ENCODE results near the gene NOX3. TPM values are rescaled to one million over a fixed set of nuclear protein-coding genes. Genes with fewer than 3 reads are reported as not detected.

Gene NOX3
- total and polyA plus RNA-seq, 2 donors (not counting 3 experiments of a cell fraction or from before 2014, with no cell fraction given) = not detected

DNA sequence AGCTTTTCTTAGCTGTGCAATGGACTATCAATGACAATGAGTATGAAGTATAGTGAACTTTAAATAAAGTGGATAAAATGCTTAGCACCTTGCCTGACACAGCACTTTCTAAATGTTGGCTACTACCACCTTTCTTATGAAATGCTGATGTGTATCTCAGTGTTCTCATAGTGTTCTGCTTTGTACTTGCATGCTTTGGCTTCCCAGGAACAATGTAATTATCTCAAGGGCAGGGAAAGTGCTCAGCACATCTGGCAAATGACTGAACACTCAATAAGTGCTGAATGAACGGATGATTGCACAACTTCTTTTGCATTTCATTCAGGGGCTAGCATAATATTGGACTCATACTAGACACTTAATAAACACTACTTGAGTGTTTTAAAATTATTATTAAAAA is 28.2 kb upstream of the NOX3 start:
- dilution Hi-C loops (cut with MboI; ENCODE audit: extremely low pct_ligation_motif_present, low sequenced_read_pairs) = no loop called here
- H3K4me1 ChIP-seq (ENCODE audit: control insufficient read depth, extremely low read depth, insufficient read depth, low read length) = no peaks in the 10 kb centered on the region
- ChIA-PET CTCF (no interaction called here), POLR2A (no interaction called here)
- no peak for FAIRE-seq
- no peaks in the 10 kb centered on the region for H3K9me3 ChIP-seq (replicated peaks; ENCODE audit: control insufficient read depth, insufficient read depth, low read length)
- BruUV-seq (replicated peaks) = no TSS peak
- H4K20me1 ChIP-seq (replicated peaks; ENCODE audit: control insufficient read depth, extremely low read depth, insufficient read depth, low read length) = no peaks in the 10 kb centered on the region
- no peak overlapping the region for H3K4me3 ChIP-seq (replicated peaks in 1 of 3; ENCODE audit: insufficient read depth in 1 of 3, low read depth in 1 of 3, low read length in 3 of 3)
- TF ChIP-seq JUN (IDR thresholded peaks at IDR 0.05; ENCODE audit: borderline replicate concordance, insufficient read depth, insufficient read length, low read depth) (no peak), POLR2A (IDR thresholded peaks at IDR 0.05; ENCODE audit: low read depth, low read length) (no peak), POLR2AphosphoS5 (IDR thresholded peaks at IDR 0.05; ENCODE audit: insufficient read depth, low read depth, low read length) (no peak), FOS (IDR thresholded peaks at IDR 0.05; ENCODE audit: borderline replicate concordance, insufficient read depth, low read length) (no peak), EZH2 (IDR thresholded peaks at IDR 0.05; ENCODE audit: borderline replicate concordance, low read depth, low read length, severe bottlenecking) (no peak)
- TF ChIP-seq, protein P1, sequence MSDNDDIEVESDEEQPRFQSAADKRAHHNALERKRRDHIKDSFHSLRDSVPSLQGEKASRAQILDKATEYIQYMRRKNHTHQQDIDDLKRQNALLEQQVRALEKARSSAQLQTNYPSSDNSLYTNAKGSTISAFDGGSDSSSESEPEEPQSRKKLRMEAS (IDR thresholded peaks at IDR 0.05; ENCODE audit: insufficient read depth, insufficient read length) = no peak
- TF ChIP-seq, protein P2, sequence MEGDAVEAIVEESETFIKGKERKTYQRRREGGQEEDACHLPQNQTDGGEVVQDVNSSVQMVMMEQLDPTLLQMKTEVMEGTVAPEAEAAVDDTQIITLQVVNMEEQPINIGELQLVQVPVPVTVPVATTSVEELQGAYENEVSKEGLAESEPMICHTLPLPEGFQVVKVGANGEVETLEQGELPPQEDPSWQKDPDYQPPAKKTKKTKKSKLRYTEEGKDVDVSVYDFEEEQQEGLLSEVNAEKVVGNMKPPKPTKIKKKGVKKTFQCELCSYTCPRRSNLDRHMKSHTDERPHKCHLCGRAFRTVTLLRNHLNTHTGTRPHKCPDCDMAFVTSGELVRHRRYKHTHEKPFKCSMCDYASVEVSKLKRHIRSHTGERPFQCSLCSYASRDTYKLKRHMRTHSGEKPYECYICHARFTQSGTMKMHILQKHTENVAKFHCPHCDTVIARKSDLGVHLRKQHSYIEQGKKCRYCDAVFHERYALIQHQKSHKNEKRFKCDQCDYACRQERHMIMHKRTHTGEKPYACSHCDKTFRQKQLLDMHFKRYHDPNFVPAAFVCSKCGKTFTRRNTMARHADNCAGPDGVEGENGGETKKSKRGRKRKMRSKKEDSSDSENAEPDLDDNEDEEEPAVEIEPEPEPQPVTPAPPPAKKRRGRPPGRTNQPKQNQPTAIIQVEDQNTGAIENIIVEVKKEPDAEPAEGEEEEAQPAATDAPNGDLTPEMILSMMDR (IDR thresholded peaks at IDR 0.05; ENCODE audit: extremely low read depth in 1 of 2, insufficient read depth in 1 of 2, low read depth in 1 of 2, low read length in 2 of 2) = no peak
- no peaks in the 10 kb centered on the region for H3K36me3 ChIP-seq (ENCODE audit: control insufficient read depth in 2 of 2, extremely low read depth in 1 of 2, insufficient read depth in 2 of 2, low read length in 2 of 2)
- H3K27ac ChIP-seq (ENCODE audit: insufficient read depth, low read depth, low read length) = no peak overlapping the region
- H3K4me2 ChIP-seq (ENCODE audit: insufficient read depth, low read length) = no peak overlapping the region
- no peak overlapping the region for H3K9ac ChIP-seq (replicated peaks; ENCODE audit: extremely low read depth, insufficient read depth, low read length)
- no peak overlapping the region for H2AFZ ChIP-seq (ENCODE audit: low read depth, low read length)
- no peak for DNase-seq (ENCODE audit: low read depth, low spot score)
- intact Hi-C loops (cut with micrococcal nuclease) = no loop called here
- H3K9me1 ChIP-seq (replicated peaks; ENCODE audit: control insufficient read depth, extremely low read depth, insufficient read depth, low read length) = no peaks in the 10 kb centered on the region
- H3K27me3 ChIP-seq (ENCODE audit: control insufficient read depth in 2 of 2, insufficient read depth in 2 of 2, low read length in 2 of 2) = no peaks in the 10 kb centered on the region
- H3K79me2 ChIP-seq (ENCODE audit: control insufficient read depth, insufficient read depth, low read length) = no peaks in the 10 kb centered on the region

All from endothelial cell of umbilical vein (primary cell).